ENCODE data around the gene CPSF4.

Gene CPSF4

DNA sequence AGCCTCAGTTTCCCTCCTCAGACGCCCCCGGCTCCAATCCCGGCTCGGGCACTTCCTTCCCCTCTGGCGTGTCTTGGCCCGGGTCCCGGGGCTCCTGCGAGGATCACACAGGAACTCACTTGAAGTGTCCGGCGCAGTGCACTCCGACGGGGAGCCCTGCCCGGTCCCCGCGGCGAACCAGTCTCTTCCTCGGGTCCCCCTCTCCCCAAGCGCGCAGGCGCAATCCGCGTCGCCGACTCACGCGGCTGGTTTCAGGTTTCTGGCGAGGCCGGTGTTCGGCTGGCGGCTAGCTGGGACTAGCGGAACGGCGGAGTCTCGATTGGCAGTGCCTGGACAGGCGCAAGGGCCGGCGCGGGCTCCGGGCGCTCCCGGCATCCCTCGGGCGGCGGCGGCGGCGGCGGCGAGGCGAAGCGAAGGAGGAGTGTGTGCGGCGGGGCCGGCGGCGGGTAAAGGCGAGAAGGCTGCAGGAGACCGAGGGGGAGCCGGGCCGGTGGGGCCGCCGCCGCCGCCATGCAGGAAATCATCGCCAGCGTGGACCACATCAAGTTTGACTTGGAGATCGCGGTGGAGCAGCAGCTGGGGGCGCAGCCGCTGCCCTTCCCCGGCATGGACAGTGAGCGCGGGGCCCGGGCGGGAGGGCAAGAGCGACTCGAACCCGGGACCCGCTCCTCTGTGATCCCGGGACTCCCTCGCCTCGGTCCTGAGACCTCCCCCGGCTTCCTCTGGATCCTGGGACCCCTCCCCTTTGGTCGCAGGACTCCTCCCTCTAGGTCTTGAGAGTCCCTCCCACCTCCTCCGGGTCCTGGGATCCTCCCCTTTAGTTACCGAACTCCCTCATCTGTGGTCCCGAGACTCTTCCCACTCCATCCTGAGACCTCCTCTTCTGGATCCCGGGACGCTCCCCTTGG lies at the start of gene CPSF4, which contains the start of gene PTCD1:
CPSF4 (plus strand) TSS at position 371 of the 908 bp plus-strand sequence; CDS start at position 511, 140 bp downstream.
PTCD1 (minus strand) TSS at position 226 of the 908 bp plus-strand sequence. CDS start 3,556 bp downstream, outside the sequence.
- peak; percentile 89 to 94 for DNase-seq (ENCODE audit: extremely low read depth in 1 of 2, low read depth in 1 of 2)

DNA sequence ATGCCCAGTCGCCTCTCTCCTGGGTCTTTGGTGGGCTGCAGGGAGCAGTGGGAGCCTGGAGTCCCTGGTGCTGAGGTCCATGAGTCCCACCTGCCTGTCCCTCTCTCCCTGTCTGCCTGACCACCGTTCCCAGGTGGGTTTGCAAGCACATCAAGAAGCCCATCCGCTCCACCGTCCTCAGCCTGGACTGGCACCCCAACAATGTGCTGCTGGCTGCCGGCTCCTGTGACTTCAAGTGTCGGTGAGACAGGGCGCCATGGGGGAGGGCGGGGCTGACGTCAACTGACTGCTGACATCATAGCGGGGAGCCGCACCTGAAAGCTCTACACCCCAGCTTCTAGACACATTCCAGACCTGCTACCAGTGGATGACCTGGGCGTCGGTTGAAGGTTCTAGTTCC lies 49.0 kb upstream of the CPSF4 start:
- no peak for DNase-seq (ENCODE audit: extremely low read depth in 1 of 2, low read depth in 1 of 2)

DNA sequence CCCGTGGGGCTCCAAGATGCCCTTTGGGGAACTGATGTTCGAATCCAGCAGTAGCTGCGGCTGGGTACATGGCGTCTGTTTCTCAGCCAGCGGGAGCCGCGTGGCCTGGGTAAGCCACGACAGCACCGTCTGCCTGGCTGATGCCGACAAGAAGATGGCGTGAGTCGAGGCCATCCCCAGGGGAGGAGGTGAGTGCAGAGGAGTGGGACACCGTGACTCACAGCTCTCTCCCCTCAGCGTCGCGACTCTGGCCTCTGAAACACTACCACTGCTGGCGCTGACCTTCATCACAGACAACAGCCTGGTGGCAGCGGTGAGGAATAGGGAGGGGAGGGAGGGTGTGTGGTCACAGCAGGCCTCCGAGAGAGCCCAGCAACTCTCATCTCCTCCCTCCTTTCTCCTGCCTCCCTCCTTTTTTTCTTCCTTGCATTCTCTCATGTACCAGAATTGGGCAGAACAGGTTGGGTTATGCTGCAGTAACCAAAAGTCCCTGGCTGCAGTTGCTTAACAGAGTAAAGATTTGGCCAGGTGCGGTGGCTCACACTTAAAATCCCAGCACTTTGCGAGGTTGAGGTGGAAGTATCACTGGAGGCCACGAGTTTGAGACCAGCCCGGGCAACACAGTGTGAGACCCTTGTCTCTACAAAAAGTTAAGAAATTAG lies 47.7 kb upstream of the CPSF4 start:
- DNase-seq (ENCODE audit: extremely low read depth in 1 of 2, low read depth in 1 of 2) = no peak

DNA sequence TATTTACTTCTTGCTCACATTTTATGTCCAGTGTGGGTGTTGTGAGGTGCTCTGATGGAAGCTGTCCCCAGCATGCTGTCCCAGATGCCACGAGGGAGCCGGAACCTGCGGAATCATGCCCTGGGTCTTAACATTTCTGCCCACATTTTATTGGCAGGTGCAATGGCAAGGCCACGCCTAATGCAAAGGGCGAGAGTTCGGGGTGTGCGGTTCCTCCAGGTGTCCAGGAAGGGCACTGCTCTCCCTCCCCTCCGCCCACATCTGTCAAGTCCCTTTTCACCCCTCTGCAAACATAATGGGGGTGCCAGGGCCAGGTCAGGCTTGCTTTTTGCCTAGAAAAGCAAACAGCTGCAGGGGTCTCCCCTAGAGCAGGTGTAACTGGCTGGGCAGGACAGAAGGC lies 46.7 kb upstream of the CPSF4 start:
- no peak for DNase-seq (ENCODE audit: extremely low read depth in 1 of 2, low read depth in 1 of 2)

DNA sequence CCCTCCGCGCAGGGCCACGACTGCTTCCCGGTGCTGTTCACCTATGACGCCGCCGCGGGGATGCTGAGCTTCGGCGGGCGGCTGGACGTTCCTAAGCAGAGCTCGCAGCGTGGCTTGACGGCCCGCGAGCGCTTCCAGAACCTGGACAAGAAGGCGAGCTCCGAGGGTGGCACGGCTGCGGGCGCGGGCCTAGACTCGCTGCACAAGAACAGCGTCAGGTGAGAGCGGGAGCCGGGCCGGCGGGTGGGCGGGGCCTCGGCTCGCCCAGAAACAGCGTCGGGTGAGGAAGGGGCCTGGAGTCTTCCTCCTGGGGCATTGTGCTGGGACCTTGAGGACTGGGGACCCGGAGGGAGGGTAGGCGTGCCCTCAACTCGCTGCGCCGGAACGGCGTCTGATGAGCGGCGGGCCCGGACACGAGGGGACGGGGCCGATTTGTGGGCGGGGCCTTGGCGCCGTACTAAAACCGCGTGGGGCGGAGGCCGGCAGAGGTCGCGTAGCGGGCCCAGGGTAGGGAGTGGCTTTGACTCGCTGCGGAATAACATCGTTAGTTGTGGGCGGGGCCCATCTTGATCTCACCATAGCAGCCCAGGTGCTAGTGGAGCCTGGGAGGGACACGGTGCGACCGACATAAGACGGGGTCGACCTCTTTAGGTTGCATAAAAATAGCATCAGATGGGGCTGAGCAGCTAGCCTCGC lies 45.9 kb upstream of the CPSF4 start:
- peak; percentile 58 to 68 for DNase-seq (ENCODE audit: extremely low read depth in 1 of 2, low read depth in 1 of 2)

DNA sequence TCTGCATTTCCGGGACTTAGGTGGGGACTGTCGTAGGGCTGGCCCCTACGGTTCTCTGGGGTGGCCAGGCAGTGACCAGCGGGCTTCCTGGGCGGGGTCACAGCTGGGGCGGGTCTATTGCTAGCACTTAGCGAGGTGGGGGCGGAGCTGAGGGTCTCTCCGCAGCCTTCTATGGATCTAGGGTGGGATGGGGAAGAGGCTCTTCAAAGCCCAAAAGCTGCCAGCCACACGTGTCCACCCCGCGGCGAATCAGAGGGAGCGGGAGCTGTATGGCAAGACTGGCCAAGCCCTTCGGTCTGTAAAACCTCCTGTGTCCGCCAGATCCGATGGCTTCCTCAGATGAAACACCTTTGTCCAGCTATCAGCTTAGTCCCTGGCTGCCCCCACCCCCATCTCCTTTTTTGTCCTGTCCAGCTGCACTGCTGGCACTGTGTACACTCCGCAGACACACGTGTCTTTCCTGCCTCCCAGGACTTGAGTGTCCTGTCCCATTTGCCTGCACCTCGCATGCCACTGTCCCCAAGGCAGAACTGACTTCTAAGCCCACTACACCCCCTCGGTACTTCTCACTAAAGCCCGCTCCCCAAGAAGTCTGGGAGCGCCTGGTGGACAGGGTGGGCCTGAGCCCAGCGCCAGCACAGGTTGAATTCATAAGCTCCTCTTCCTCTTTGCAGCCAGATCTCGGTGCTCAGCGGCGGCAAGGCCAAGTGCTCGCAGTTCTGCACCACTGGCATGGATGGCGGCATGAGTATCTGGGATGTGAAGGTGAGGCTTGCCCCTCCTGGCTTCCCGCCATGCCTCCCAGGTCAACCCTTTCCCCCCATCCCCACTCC lies 45.2 kb upstream of the CPSF4 start:
- DNase-seq (ENCODE audit: extremely low read depth in 1 of 2, low read depth in 1 of 2) = no peak

DNA sequence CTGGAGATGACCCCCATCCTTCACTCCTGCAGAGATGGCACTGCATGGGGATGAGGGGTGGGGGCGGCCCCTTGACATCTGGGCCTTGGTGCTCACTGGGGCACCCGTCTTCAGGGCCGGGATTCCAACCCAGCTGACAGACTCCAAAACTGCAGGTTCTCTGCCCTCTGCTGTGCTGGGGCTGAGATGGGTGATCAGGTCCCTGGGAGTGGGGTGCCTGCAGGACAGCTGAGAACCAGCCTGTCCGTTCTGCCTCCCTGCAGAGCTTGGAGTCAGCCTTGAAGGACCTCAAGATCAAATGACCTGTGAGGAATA lies 44.6 kb upstream of the CPSF4 start:
- DNase-seq (ENCODE audit: extremely low read depth in 1 of 2, low read depth in 1 of 2) = no peak

DNA sequence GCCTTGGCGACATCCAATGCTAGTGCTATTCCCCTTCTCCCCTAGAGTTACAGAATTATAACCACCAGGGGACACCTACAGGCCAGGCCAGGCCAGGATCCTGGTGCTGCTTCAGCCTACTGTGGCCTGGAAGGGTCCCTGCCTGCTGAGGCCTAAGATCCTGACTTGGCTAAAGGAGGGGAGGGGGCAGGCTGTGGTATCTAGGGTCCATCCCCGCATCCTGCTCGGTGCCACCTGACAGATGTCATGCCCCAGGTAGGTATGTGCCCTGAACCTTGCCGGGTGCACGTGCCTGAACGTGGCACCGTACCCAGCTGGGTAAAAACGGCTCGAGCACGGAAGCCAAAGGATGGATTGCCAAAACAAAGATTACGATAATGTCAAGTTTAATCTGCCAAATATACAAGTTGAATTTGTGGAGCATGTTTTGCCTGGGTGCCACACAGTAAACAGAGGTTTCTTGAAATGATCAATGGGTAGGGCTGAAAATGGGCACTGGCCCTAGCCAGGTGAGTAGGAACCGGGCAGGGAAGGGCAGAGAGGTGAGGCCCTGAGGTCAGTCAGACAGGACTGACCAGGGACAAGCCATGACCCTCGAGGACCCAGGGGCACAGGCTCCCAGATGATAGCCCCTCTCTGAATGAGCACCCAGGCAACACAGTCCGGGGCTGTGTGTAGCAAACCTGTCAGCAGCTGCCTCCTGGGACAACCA lies 43.0 kb upstream of the CPSF4 start:
- no peak for DNase-seq (ENCODE audit: extremely low read depth in 1 of 2, low read depth in 1 of 2)

DNA sequence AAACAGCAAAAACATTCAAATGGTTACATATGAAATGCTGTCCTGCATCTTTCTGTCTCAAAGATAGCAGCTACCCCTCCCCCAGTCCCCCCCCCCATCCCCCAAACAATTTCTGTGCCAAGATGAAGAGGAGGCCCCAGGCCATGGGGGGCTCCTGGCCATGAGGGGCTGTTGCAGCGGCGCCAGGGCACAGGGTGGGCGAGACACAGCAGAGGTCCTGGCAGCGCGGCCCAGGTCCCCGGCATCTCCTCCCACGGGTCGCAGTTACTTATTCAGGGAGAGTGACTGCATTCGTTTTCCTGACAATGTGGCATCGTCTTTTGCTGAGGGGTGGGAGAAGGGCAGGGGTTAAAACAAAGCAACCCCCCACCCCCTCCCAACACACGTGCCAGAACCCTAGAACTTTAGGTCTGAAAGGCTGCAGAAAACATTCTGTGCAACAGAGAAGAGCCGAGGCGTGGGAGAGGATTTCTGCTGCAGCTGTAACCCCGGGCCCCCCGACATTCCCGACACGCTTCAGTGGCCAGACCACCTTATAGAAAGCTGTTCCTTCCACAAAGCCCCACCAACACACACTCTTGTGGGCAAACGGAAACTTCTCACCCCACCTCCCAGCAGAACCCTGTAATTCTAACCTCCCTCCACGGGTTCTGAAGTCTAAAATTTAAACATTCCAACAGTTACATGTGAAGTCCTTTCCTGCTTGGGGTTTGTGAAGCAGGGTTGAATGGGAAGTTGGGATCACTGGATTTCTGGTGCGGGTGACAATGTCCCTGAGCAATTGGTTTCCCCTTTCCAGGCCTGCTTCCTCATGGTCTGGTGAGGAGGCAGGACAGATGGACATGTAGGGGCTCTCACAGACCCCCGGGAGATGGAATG lies 42.1 kb upstream of the CPSF4 start:
- no peak for DNase-seq (ENCODE audit: extremely low read depth in 1 of 2, low read depth in 1 of 2)

DNA sequence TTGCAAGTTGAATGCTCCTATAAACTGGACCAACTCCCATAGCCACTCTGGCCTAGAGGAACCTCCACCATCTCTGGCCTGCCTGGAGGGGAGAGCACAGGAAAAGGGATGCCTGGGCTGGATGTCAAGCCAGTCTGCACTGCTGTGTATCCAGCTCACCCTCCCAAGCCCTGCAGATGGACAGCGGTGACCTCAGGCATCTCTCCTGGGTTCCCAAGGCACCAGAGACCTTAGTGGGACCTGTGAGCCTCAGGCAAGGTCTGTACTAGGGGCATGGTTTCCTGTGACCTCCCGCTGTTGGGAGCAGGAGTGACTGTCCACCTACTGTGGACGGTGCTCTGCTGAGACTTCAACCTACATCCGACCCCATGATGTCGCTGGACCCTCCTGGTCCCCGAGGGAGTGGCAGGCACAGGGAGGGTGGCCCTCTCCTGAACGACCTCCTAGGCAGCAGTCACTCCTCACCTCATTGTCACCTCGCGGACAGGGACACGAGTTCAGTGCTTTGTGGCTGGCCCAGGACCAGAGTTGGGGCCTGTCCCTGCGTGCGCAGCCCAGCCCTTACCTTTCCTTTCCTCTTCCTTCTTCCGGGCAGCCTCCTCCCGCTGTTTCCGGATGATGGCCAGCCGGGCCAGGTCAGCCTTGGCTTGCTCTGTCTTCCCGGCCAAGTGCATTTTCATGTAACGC lies 41.3 kb upstream of the CPSF4 start:
- DNase-seq (ENCODE audit: extremely low read depth in 1 of 2, low read depth in 1 of 2) = no peak

DNA sequence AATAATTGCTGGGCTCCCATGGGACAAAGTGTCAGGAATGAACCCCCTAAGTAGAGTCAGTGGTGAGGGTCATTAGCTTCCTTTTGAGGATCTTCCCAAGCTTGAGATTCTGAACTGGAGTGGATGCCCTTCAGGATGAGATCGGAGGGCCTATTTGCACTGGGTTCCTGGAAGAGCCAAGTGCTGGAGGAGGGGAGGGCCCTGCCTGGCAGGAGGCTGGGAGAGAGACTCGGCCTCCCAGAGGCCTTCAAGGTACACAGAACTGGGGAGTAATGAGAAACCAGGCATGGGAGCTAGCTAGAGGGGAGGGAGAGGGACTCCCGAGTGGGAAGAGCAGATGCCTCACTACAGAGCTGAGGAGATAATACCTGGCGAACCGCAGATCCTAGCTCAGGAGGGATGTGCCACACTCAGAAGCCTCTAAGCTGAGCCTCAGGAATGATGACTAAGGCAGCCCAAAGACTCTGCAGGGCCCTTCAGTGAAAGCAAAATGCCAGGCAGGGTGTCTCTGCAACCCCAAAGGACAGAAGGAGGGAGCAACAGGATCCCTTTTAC lies 39.8 kb upstream of the CPSF4 start:
- DNase-seq (ENCODE audit: extremely low read depth in 1 of 2, low read depth in 1 of 2) = no peak

DNA sequence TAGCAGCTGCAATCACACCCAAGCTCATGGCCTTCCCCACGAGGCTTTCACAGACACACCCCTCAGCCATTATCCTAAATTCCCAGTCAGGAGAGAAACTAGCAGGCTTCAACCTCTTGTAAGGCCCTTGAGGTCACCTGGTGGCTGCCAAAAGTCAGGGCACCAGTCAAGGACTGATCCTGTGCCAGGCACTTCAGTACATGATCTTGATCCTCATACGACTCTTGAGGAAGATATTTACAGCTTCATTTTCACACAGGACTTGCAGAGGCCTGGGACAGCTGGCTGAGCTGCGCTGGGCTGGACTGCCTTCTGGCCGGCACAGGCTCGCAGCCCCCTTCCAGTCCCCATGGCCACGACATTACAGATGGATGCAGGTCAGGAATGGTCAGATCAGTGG lies 39.1 kb upstream of the CPSF4 start:
- DNase-seq (ENCODE audit: extremely low read depth in 1 of 2, low read depth in 1 of 2) = no peak

DNA sequence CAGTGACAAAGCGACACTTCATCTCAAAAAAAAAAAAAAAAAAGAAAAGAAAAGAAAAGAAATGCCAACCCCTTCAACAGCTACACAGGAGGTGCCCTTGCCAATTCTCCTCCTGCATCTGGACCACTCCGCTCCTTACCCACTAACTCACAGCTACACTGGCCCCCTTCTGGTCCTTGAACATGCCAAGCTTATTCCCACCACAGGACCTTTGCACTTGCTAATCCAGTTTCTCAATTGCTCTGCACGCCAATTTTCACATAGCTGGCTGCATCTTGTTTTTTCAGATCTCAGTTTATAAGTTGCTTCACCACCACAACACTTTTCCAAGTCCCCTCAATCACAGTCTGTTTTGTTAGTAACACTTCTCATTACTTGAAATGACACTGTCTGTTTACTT lies 35.9 kb upstream of the CPSF4 start:
- no peak for DNase-seq (ENCODE audit: extremely low read depth in 1 of 2, low read depth in 1 of 2)

DNA sequence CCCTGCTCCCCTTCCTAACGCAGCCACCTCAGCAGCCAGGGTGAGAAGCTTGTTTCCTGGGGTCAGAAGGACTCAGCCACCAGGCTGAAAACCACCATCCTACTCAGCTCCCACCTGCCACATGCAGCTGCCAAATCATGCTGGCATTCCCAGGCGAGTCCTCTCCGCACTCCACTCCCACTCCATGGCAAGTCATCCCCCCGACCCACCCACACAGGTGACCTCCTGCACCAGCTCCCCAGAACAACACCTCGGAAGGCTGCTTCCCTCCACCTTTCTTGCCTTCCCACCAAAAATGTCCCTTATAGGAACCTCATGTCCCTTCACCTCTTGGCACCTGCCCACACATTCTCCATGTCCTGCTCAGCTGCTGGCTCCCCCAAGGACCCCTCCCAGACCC lies 35.0 kb upstream of the CPSF4 start:
- no peak for DNase-seq (ENCODE audit: extremely low read depth in 1 of 2, low read depth in 1 of 2)

DNA sequence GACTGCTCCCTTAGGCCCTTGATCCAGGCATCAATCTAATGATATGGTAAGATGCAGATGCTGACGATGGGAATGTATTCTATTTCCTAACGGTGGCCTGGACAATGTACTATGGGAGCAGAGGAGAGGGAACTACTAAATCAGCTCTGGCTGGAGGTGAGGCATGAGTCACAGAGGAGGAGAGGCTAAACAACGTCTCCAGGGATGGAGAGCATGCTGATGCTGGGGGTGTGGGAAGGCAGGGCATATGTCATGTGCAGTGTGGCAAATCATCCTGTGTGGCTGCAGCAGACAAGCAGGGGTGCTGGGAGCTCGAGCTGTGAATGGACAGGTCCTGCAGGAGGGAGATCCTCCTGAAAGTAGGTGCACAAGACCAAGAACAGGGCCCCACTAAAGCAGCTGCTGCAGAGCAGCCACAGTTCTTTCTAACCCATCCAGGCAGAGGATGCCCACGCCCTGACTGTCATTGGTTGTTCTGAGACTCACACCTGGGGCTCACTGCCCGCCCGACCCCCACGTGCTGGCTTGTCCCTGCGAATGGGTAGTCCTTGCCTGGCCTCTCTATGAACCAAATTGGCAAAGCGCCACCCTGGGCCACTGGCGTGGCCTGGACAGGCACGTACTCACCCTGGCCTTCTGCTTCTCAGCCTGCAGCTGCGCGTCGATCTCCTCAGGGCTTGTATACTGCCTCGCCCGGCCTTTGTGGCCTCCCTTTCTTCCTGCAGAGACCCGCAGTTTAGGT lies 34.3 kb upstream of the CPSF4 start:
- DNase-seq (ENCODE audit: extremely low read depth in 1 of 2, low read depth in 1 of 2) = no peak

DNA sequence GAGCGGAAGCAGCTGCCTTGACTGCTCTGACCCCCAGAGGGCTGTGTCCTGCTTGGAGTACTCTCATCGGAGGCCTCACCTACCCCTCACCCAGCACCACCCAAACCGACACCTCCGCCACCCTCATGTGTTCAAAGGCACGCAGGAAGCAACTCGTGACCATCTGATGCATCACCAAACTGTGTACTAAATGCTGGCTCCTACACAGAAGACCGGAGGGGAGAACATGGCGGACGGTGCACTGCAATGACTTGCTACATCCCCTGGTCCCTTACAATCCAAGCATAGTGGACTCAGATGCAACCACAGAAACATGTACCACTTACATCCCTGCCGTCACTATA lies 33.8 kb upstream of the CPSF4 start:
- no peak for DNase-seq (ENCODE audit: extremely low read depth in 1 of 2, low read depth in 1 of 2)

DNA sequence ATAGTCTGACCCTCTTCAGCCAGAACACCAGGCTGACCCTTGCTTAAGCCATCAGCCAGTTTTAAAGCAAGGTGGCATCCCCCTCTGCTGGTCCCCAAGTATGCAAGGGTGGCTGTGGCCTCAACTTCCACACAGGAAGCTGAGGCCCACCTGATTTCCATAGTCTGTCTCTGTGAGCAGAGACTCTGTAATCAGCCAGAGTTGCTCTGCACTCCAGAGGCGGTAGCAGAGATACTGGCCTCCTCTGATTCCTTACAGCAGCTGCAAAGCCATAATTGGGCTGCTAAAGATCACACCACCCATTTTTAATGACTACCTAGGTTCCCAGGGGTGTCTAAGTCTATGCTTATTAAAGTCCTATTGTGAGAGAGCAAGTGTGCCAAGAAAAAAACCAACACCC lies 32.2 kb upstream of the CPSF4 start:
- DNase-seq (ENCODE audit: extremely low read depth in 1 of 2, low read depth in 1 of 2) = no peak

DNA sequence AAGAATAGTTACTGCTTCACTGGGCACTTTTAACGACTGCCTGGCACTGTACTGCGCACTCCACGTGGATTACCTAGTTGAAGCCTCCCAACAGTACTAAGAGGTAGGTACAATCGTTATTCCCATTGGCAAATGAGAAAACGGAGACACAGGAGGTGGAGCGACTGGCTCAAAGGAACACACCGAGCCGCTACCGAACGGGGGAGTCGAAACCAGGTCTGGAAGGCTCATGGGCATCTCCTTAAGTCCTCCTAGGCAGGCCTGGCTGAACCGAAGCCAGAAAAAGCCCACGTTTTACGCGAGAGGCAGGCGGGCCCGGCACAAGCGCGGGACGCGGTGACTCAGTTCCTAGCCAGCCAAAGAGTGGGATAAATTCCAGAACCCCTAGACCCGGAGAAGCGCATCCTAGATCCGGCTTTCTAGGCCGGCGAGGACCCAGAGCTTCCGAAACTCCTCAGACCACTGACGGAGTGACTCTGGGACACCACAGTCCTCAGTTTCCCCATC lies 30.8 kb upstream of the CPSF4 start:
- no peak for DNase-seq (ENCODE audit: extremely low read depth in 1 of 2, low read depth in 1 of 2)
